CD14-positive monocyte (primary cell): ENCODE data around the gene STIM1. TPM values are rescaled to one million over a fixed set of nuclear protein-coding genes. Genes with fewer than 3 reads are reported as not detected.
A peak's percentile ranks its signal among the peaks of the same experiment; 100 is the strongest.

Experiments used
- DNase-seq, 3 donors: peaks; one replicate each; pipeline ENCODE4 v3.0.0-alpha.2; 2011 to 2022
- H2AFZ ChIP-seq: 2 replicates; pipeline ENCODE4 v1.6.0; 2012; ENCODE audit warnings: mild to moderate bottlenecking, low read depth, low read length, inconsistent platforms; ENCODE audit not compliant: insufficient read depth, poor library complexity, severe bottlenecking
- H3K27ac ChIP-seq, 2 donors: 1 replicate in 1 of 2; 2 replicates in 1 of 2; pipeline ENCODE4 v1.5.1; 2012 to 2013; ENCODE audit warnings: low read length in 2 of 2, control low read depth in 1 of 2, inconsistent platforms in 1 of 2, low read depth in 1 of 2, mild to moderate bottlenecking in 1 of 2
- H3K27me3 ChIP-seq, 2 donors: one replicate each; pipeline versions ENCODE4 v1.6.0 to v1.6.1; 2011 to 2013; ENCODE audit warnings: low read length in 2 of 2; ENCODE audit not compliant: control insufficient read depth in 2 of 2, insufficient read depth in 2 of 2
- H3K36me3 ChIP-seq, 2 donors: replicated peaks in 1 of 2; 1 replicate in 1 of 2; 2 replicates in 1 of 2; pipeline versions ENCODE4 v1.5.1 to v1.6.1; 2012 to 2013; ENCODE audit warnings: low read length in 2 of 2, control low read depth in 1 of 2, inconsistent platforms in 1 of 2, mild to moderate bottlenecking in 1 of 2; ENCODE audit not compliant: insufficient read depth in 2 of 2, control insufficient read depth in 1 of 2
- H3K4me1 ChIP-seq, 2 donors: 1 replicate in 1 of 2; 2 replicates in 1 of 2; pipeline versions ENCODE4 v1.5.1 to v1.6.1; 2012 to 2013; ENCODE audit warnings: low read length in 2 of 2, control low read depth in 1 of 2, inconsistent platforms in 1 of 2, mild to moderate bottlenecking in 1 of 2, moderate library complexity in 1 of 2; ENCODE audit not compliant: insufficient read depth in 2 of 2, control insufficient read depth in 1 of 2
- H3K4me2 ChIP-seq: replicated peaks from 2 replicates; pipeline ENCODE3; 2012; ENCODE audit warnings: low read length, moderate library complexity, mild to moderate bottlenecking; ENCODE audit not compliant: poor library complexity, severe bottlenecking; ENCODE audit errors: extremely low read depth
- H3K4me3 ChIP-seq, 3 experiments: fragments of 200-600 bp in 1 of 3; sonication (generic) in 1 of 3; replicated peaks in 1 of 3; 1 replicate in 2 of 3; 2 replicates in 1 of 3; pipeline ENCODE4 v1.5.1; 2011 to 2013; ENCODE audit warnings: low read length in 3 of 3, mild to moderate bottlenecking in 3 of 3, control low read depth in 2 of 3, low read depth in 2 of 3, inconsistent platforms in 1 of 3, moderate library complexity in 1 of 3
- H3K79me2 ChIP-seq: 2 replicates; pipeline ENCODE4 v1.6.0; 2012; ENCODE audit warnings: mild to moderate bottlenecking, control low read depth, inconsistent platforms, low read length, moderate library complexity; ENCODE audit not compliant: insufficient read depth
- H3K9ac ChIP-seq: 2 replicates; pipeline ENCODE4 v1.6.0; 2017; ENCODE audit warnings: low read length, mild to moderate bottlenecking; ENCODE audit not compliant: insufficient read depth, poor library complexity, severe bottlenecking
- H3K9me3 ChIP-seq, 2 donors: replicated peaks in 1 of 2; 1 replicate in 1 of 2; 2 replicates in 1 of 2; pipeline versions ENCODE4 v1.5.1 to v1.6.1; 2012 to 2013; ENCODE audit warnings: low read length in 2 of 2, control low read depth in 1 of 2; ENCODE audit not compliant: control insufficient read depth in 1 of 2, insufficient read depth in 1 of 2
- H4K20me1 ChIP-seq: 2 replicates; pipeline ENCODE4 v1.6.0; 2012; ENCODE audit warnings: mild to moderate bottlenecking, low read length, control low read depth, moderate library complexity; ENCODE audit not compliant: insufficient read depth
- H3K27ac Mint-ChIP-seq, 7 donors: one replicate each; pipeline ENCODE4 v1.8.0; 2020; ENCODE audit warnings: mild to moderate bottlenecking in 7 of 7, mixed read lengths in 7 of 7, moderate library complexity in 6 of 7, inconsistent platforms in 2 of 7
- H3K27me3 Mint-ChIP-seq, 3 donors: one replicate each; pipeline ENCODE4 v1.8.0; 2021 to 2022; ENCODE audit warnings: low read depth in 3 of 3, mild to moderate bottlenecking in 3 of 3, mixed read lengths in 3 of 3, moderate library complexity in 3 of 3, inconsistent platforms in 1 of 3
- H3K36me3 Mint-ChIP-seq, 2 donors: one replicate each; pipeline ENCODE4 v1.8.0; 2020; ENCODE audit warnings: mixed read lengths in 2 of 2, inconsistent platforms in 1 of 2, mild to moderate bottlenecking in 1 of 2
- H3K4me1 Mint-ChIP-seq: one replicate; pipeline ENCODE4 v1.8.0; 2020; ENCODE audit warnings: mild to moderate bottlenecking, mixed read lengths
- H3K4me3 Mint-ChIP-seq, 2 donors: one replicate each; pipeline ENCODE4 v1.8.0; 2020; ENCODE audit warnings: mild to moderate bottlenecking in 2 of 2, mixed read lengths in 2 of 2, moderate library complexity in 1 of 2
- H3K9me3 Mint-ChIP-seq, 7 donors: one replicate each; pipeline ENCODE4 v1.8.0; 2020 to 2022; ENCODE audit warnings: mixed read lengths in 7 of 7, mild to moderate bottlenecking in 6 of 7, moderate library complexity in 6 of 7, inconsistent platforms in 2 of 7
- CTCF ChIP-seq: fragments of 200-600 bp; IDR thresholded peaks from one replicate; pipeline ENCODE4 v1.8.0; 2022; ENCODE audit warnings: antibody characterized with exemption, mild to moderate bottlenecking
- WGBS: methylation state at CpG from one replicate; pipeline ENCODE4 v1.1.5; 2013; ENCODE audit warnings: missing lambda C conversion rate; ENCODE audit not compliant: insufficient coverage; 5-methylcytosine and 5-hydroxymethylcytosine counted together
- intact Hi-C, 2 donors: fragments of 100-400 bp; cut with micrococcal nuclease; formaldehyde crosslinking; loops; one replicate each; pipeline versions ENCODE4 v1.15.0 to v1.15.1; 2023
- polyA plus RNA-seq, 3 donors: library from polyadenylated mRNA; depleted of rRNA in 1 of 3; unstranded in 2 of 3; stranded (reverse) in 1 of 3; fragments of 300-500 nt in 2 of 3; fragments of >200 nt in 1 of 3; fragmentation: Illumina TruSeq in 2 of 3; gene quantifications; 1 replicate in 2 of 3; 2 replicates in 1 of 3; pipeline ENCODE4 v1.2.3, GENCODE V29; 2012 to 2021

STIM1 gene
- polyA plus RNA-seq, 3 donors: 14.0 to 68.6 (median 21.0) TPM

- H3K27me3 ChIP-seq: no peaks in the 10 kb centered on the region
- peaks cover 2 to 8% of the 10 kb centered on the region in 2 donors for H3K36me3 ChIP-seq
- H3K79me2 ChIP-seq: peaks cover 97% of the 10 kb centered on the region
- H3K4me1 ChIP-seq: peaks cover 12 to 18% of the 10 kb centered on the region in 2 donors
- intact Hi-C loops: no loop called here
- H3K4me3 ChIP-seq: no peak overlapping the region
- peaks cover 46% of the 10 kb centered on the region for H3K4me1 Mint-ChIP-seq
- no peak overlapping the region for H3K4me3 Mint-ChIP-seq
- DNase-seq: peak; percentile 27 to 56 (median 52)
- H3K27me3 Mint-ChIP-seq: peaks cover 0 to 2% (median 0%) of the 10 kb centered on the region in 3 donors
- no CpG with 5 or more reads among the region's 1 CpG for WGBS
- no peaks in the 10 kb centered on the region for H3K9me3 ChIP-seq
- peak overlapping the region in 1 of 2 donors; percentile 49 for H3K27ac ChIP-seq
- no peaks in the 10 kb centered on the region for H3K9me3 Mint-ChIP-seq
- peaks cover 25 to 29% of the 10 kb centered on the region in 2 donors for H3K36me3 Mint-ChIP-seq
- peaks cover 96% of the 10 kb centered on the region for H4K20me1 ChIP-seq
- H3K9ac ChIP-seq: no peak overlapping the region
- H2AFZ ChIP-seq: no peak overlapping the region
- no peak overlapping the region for H3K4me2 ChIP-seq
- TF ChIP-seq CTCF: no peak
- H3K27ac Mint-ChIP-seq: peak overlapping the region in 5 of 7 donors; percentile 5 to 88 (median 38)
Observed at GRCh38 chr11:3933165-3933628, 77.7 kb downstream of the STIM1 start.

GRCh38 chr11:3934658-3935057 is 79.2 kb downstream of the STIM1 start:
- DNase-seq: no peak
- Mint-ChIP-seq H3K4me1 (peaks cover 41% of the 10 kb centered on the region), H3K27me3 (peaks cover 0 to 2% (median 0%) of the 10 kb centered on the region in 3 donors), H3K9me3 (no peaks in the 10 kb centered on the region), H3K4me3 (no peak overlapping the region), H3K27ac (peak overlapping the region in 5 of 7 donors; percentile 25 to 70 (median 63)), H3K36me3 (peaks cover 18% of the 10 kb centered on the region in 2 donors)
- Histone ChIP-seq H3K4me1 (peaks cover 12 to 18% of the 10 kb centered on the region in 2 donors), H3K4me2 (no peak overlapping the region), H3K36me3 (no peaks in the 10 kb centered on the region), H3K27ac (peak overlapping the region in 1 of 2 donors; percentile 49), H3K79me2 (peaks cover 96% of the 10 kb centered on the region), H3K27me3 (no peaks in the 10 kb centered on the region), H3K4me3 (no peak overlapping the region), H4K20me1 (peaks cover 97% of the 10 kb centered on the region), H2AFZ (no peak overlapping the region), H3K9ac (no peak overlapping the region), H3K9me3 (no peaks in the 10 kb centered on the region)
- WGBS: 100% methylated on average over 1 of the region's 1 CpG
- no peak for TF ChIP-seq CTCF
- intact Hi-C loops: no loop called here
